Activated B cell treated with CpG ODN at 0.5 μM for 24 hours (primary cell): ENCODE measurements around the gene SNAPC4. TPM values are rescaled to one million over a fixed set of nuclear protein-coding genes. Genes with fewer than 3 reads are reported as not detected.

ENCODE experiments used
- ATAC-seq: fragments of 200-7000 bp; cut with Tn5 transposase; one replicate; pipeline ENCODE4 v1.10.0; 2021; ENCODE audit warnings: low read depth, mild to moderate bottlenecking, moderate library complexity
- CTCF ChIA-PET: fragments of 350-600 bp; sonication (Branson Sonifier 250); formaldehyde crosslinking; loops from one replicate; lab custom pipeline; 2021; ENCODE audit warnings: antibody characterized with exemption; lab: Charles Lee
- POLR2A ChIA-PET: fragments of 350-600 bp; sonication (Branson Sonifier 250); formaldehyde crosslinking; loops from one replicate; lab custom pipeline; 2021; ENCODE audit warnings: antibody characterized with exemption; lab: Charles Lee
- DNase-seq: peaks from one replicate; pipeline ENCODE4 v3.0.0; 2022
- H3K27ac Mint-ChIP-seq: one replicate; pipeline ENCODE4 v1.8.0; 2020; ENCODE audit warnings: mixed read lengths
- H3K27me3 Mint-ChIP-seq: one replicate; pipeline ENCODE4 v1.8.0; 2021; ENCODE audit warnings: mixed read lengths
- H3K36me3 Mint-ChIP-seq: one replicate; pipeline ENCODE4 v1.8.0; 2021; ENCODE audit warnings: low read depth, mixed read lengths
- H3K4me1 Mint-ChIP-seq: one replicate; pipeline ENCODE4 v1.8.0; 2021; ENCODE audit warnings: mixed read lengths
- H3K4me3 Mint-ChIP-seq: one replicate; pipeline ENCODE4 v1.8.0; 2020; ENCODE audit warnings: mild to moderate bottlenecking, mixed read lengths
- H3K9me3 Mint-ChIP-seq: one replicate; pipeline ENCODE4 v1.8.0; 2020; ENCODE audit warnings: mixed read lengths
- CTCF ChIP-seq: fragments of 200-600 bp; IDR thresholded peaks from one replicate; pipeline ENCODE4 v1.8.0; 2022; ENCODE audit warnings: antibody characterized with exemption, mild to moderate bottlenecking
- intact Hi-C: fragments of 100-400 bp; cut with micrococcal nuclease; formaldehyde crosslinking; loops from one replicate; pipeline ENCODE4 v1.15.1; 2024
- total RNA-seq: library from RNA; stranded (reverse); gene quantifications from 2 replicates; pipeline ENCODE4 v1.2.3, GENCODE V29; 2022

Gene SNAPC4
- total RNA-seq, 1 donor from 2014 or later: 22.2 TPM

- no peak overlapping the region for H3K4me3 Mint-ChIP-seq
- ATAC-seq: no peak
- no peak for TF ChIP-seq CTCF
- ChIA-PET CTCF (no interaction called here), POLR2A (no interaction called here)
- intact Hi-C loops: no loop called here
- H3K27ac Mint-ChIP-seq: no peak overlapping the region
- no peaks in the 10 kb centered on the region for H3K27me3 Mint-ChIP-seq
- H3K9me3 Mint-ChIP-seq: no peaks in the 10 kb centered on the region
- DNase-seq: no peak
- peaks cover 10% of the 10 kb centered on the region for H3K4me1 Mint-ChIP-seq
- H3K36me3 Mint-ChIP-seq: peaks cover under 1% of the 10 kb centered on the region
Measured at GRCh38 chr9:136368190-136368589, 31.8 kb downstream of the SNAPC4 start.

- ATAC-seq (no peak), DNase-seq (no peak)
- ChIA-PET POLR2A (no interaction called here), CTCF (no interaction called here)
- TF ChIP-seq CTCF: no peak
- Mint-ChIP-seq H3K4me1 (peaks cover 9% of the 10 kb centered on the region), H3K4me3 (no peak overlapping the region), H3K9me3 (no peaks in the 10 kb centered on the region), H3K27me3 (no peaks in the 10 kb centered on the region), H3K36me3 (peaks cover 4% of the 10 kb centered on the region), H3K27ac (no peak overlapping the region)
- intact Hi-C loops: no loop called here
Measured at GRCh38 chr9:136367296-136368145, 32.4 kb downstream of the SNAPC4 start.

- ChIA-PET POLR2A (interaction anchor here (1.1 kb wide), 1 partner anchor 43 kb away, joined by 3 read pairs; no protein-coding TSS in a partner anchor), CTCF (interaction anchor here (1.3 kb wide), 1 partner anchor 25 kb away, joined by 3 read pairs; no protein-coding TSS in a partner anchor)
- H3K4me3 Mint-ChIP-seq: no peak overlapping the region
- intact Hi-C loops: no loop called here
- peaks cover 9% of the 10 kb centered on the region for H3K4me1 Mint-ChIP-seq
- peaks cover 8% of the 10 kb centered on the region for H3K36me3 Mint-ChIP-seq
- no peak overlapping the region for H3K27ac Mint-ChIP-seq
- ATAC-seq: no peak
- DNase-seq: no peak
- H3K27me3 Mint-ChIP-seq: no peaks in the 10 kb centered on the region
- no peaks in the 10 kb centered on the region for H3K9me3 Mint-ChIP-seq
- TF ChIP-seq CTCF: no peak
Measured at GRCh38 chr9:136366826-136367225, 33.1 kb downstream of the SNAPC4 start.

GRCh38 chr9:136365775-136366222 lies 34.2 kb downstream of the SNAPC4 start:
- Mint-ChIP-seq H3K36me3 (peaks cover 10% of the 10 kb centered on the region), H3K9me3 (no peaks in the 10 kb centered on the region), H3K4me1 (peaks cover 9% of the 10 kb centered on the region), H3K4me3 (no peak overlapping the region), H3K27me3 (no peaks in the 10 kb centered on the region), H3K27ac (no peak overlapping the region)
- no peak for DNase-seq
- ATAC-seq: no peak
- ChIA-PET CTCF (interaction anchor here (1.3 kb wide), 1 partner anchor 26 kb away, joined by 3 read pairs; no protein-coding TSS in a partner anchor), POLR2A (interaction anchor here (1.1 kb wide), 1 partner anchor 44 kb away, joined by 3 read pairs; no protein-coding TSS in a partner anchor)
- no peak for TF ChIP-seq CTCF
- intact Hi-C loops: no loop called here
